PC-9 (cell line): Measurements from ENCODE around the gene DENND6A. TPM values are rescaled to one million over a fixed set of nuclear protein-coding genes. Genes with fewer than 3 reads are reported as not detected.

Experiments
- BruUV-seq: library from RNA; stranded (reverse); fragments of 400-500 nt; replicated peaks from 2 replicates; lab custom pipeline; 2021; lab: Mats Ljungman, UMichigan
- CTCF ChIA-PET: fragments of 300-600 bp; sonication (Branson Sonifier 250); formaldehyde crosslinking; loops from one replicate; lab custom pipeline; 2022; ENCODE audit warnings: antibody characterized with exemption; lab: Charles Lee
- POLR2A ChIA-PET: fragments of 300-600 bp; sonication (Branson Sonifier 250); formaldehyde crosslinking; loops from one replicate; lab custom pipeline; 2022; ENCODE audit warnings: antibody characterized with exemption; ENCODE audit not compliant: unreplicated experiment; lab: Charles Lee
- DNase-seq, 2 experiments: peaks; one replicate each; pipeline versions ENCODE4 v3.0.0 to v3.0.0-alpha.2; 2015 to 2022; ENCODE audit warnings: mixed read lengths in 1 of 2
- H2AFZ ChIP-seq: fragments of 200-600 bp; sonication (generic); 2 replicates; pipeline ENCODE4 v1.8.1; 2017; ENCODE audit warnings: antibody characterized with exemption
- H3F3A ChIP-seq: fragments of 200-600 bp; sonication (generic); 2 replicates; pipeline ENCODE4 v1.8.1; 2017; ENCODE audit warnings: antibody characterized with exemption, mild to moderate bottlenecking, low read depth; ENCODE audit not compliant: insufficient read depth
- H3K27ac ChIP-seq: fragments of 200-600 bp; sonication (generic); 2 replicates; pipeline ENCODE4 v1.6.1; 2016; ENCODE audit warnings: mixed run types
- H3K27me3 ChIP-seq: fragments of 200-600 bp; sonication (generic); 2 replicates; pipeline ENCODE4 v1.6.1; 2016; ENCODE audit warnings: low read depth, mixed run types; ENCODE audit not compliant: insufficient read depth
- H3K36me3 ChIP-seq: fragments of 200-600 bp; sonication (generic); 2 replicates; pipeline ENCODE4 v1.6.1; 2016; ENCODE audit warnings: low read depth, mixed run types
- H3K4me1 ChIP-seq: fragments of 200-600 bp; sonication (generic); replicated peaks from 2 replicates; pipeline ENCODE4 v1.6.1; 2016; ENCODE audit warnings: mixed run types; ENCODE audit not compliant: insufficient read depth
- H3K4me2 ChIP-seq: fragments of 200-600 bp; sonication (generic); 2 replicates; pipeline ENCODE4 v1.6.1; 2017; ENCODE audit warnings: mixed run types
- H3K4me3 ChIP-seq: fragments of 200-600 bp; sonication (generic); 2 replicates; pipeline ENCODE4 v1.6.1; 2016; ENCODE audit warnings: mixed run types
- H3K79me2 ChIP-seq: fragments of 200-600 bp; sonication (generic); 2 replicates; pipeline ENCODE4 v1.6.1; 2017; ENCODE audit warnings: low read depth, mixed run types
- H3K9me2 ChIP-seq: fragments of 200-600 bp; sonication (generic); 2 replicates; pipeline ENCODE4 v1.8.1; 2017; ENCODE audit warnings: mild to moderate bottlenecking; ENCODE audit not compliant: insufficient read depth
- H3K9me3 ChIP-seq: fragments of 200-600 bp; sonication (generic); 2 replicates; pipeline ENCODE4 v1.8.1; 2016; ENCODE audit warnings: low read depth; ENCODE audit not compliant: insufficient read depth
- H4K20me1 ChIP-seq: fragments of 200-600 bp; sonication (generic); 2 replicates; pipeline ENCODE4 v1.8.1; 2017; ENCODE audit not compliant: insufficient read depth
- EZH2 ChIP-seq: fragments of 200-600 bp; sonication (generic); IDR thresholded peaks from 2 replicates; pipeline ENCODE4 v1.8.0; 2017; ENCODE audit warnings: antibody characterized with exemption, low read depth
- intact Hi-C: fragments of 100-400 bp; cut with micrococcal nuclease; formaldehyde crosslinking; loops from one replicate; pipeline ENCODE4 v1.10.0; 2022; ENCODE audit not compliant: unreplicated experiment
- total RNA-seq: library from RNA; stranded (reverse); gene quantifications from 2 replicates; pipeline ENCODE4 v1.2.3, GENCODE V29; 2021
- TF ChIP-seq, protein P1 (sequence below): fragments of 200-600 bp; sonication (generic); conservative IDR thresholded peaks from 2 replicates; pipeline ENCODE4 v1.6.1; 2017; ENCODE audit warnings: mixed run types, antibody characterized with exemption, mild to moderate bottlenecking, moderate library complexity

Gene DENND6A
- total RNA-seq, 1 experiment from 2014 or later, result 28.2 TPM

DNA sequence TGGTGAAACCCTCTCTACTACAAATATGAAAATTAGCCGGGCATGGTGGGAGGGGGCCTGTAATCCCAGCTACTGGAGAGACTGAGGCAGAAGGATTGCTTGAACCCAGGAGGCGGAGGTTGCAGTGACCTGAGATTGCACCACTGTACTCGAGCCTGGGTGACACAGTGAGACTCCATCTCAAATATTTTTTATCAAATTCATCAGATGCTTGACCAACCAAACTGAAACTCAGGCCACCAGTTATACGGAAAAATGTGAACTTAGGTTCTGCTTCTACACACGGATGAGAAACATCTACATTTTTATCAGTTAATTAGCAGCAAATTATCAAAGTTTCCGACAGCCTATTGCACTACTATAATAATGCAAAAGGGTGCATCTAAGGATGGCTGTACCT is 100.6 kb downstream of the DENND6A start:
- BruUV-seq, result no TSS peak
- CTCF ChIA-PET, result no interaction called here
- peaks cover 79% of the 10 kb centered on the region for H4K20me1 ChIP-seq

DNA sequence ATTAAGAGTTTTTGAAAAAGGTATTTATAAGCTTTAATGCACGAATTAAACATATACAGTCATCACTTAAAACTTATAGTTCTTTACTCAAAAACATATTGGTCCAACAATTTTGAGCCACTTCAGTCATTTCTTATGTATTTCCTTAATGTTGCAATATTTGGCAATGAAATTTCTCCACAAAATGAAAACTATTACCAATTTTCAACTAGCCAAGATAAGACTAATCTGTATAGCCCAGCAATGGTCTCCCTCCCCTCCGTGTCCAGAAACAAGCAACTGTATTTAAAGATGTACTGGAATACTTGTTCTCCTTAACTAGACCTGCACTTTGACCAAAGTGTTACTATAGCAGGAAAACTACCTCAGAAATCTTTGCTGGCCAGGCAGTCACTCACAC is 105.0 kb downstream of the DENND6A start:
- TF ChIP-seq, protein P1, sequence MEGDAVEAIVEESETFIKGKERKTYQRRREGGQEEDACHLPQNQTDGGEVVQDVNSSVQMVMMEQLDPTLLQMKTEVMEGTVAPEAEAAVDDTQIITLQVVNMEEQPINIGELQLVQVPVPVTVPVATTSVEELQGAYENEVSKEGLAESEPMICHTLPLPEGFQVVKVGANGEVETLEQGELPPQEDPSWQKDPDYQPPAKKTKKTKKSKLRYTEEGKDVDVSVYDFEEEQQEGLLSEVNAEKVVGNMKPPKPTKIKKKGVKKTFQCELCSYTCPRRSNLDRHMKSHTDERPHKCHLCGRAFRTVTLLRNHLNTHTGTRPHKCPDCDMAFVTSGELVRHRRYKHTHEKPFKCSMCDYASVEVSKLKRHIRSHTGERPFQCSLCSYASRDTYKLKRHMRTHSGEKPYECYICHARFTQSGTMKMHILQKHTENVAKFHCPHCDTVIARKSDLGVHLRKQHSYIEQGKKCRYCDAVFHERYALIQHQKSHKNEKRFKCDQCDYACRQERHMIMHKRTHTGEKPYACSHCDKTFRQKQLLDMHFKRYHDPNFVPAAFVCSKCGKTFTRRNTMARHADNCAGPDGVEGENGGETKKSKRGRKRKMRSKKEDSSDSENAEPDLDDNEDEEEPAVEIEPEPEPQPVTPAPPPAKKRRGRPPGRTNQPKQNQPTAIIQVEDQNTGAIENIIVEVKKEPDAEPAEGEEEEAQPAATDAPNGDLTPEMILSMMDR, result no peak
- TF ChIP-seq EZH2, result no peak
- Histone ChIP-seq H2AFZ (no peak overlapping the region), H3F3A (peaks cover 46% of the 10 kb centered on the region), H3K27me3 (no peaks in the 10 kb centered on the region), H3K4me1 (peaks cover 29% of the 10 kb centered on the region), H3K27ac (no peak overlapping the region), H3K4me3 (no peak overlapping the region), H3K9me2 (no peaks in the 10 kb centered on the region), H3K79me2 (peaks cover 97% of the 10 kb centered on the region), H3K4me2 (no peak overlapping the region), H3K36me3 (peaks cover 14% of the 10 kb centered on the region; the same call in 1 of the 2 replicates), H4K20me1 (peaks cover 85% of the 10 kb centered on the region), H3K9me3 (no peaks in the 10 kb centered on the region)
- CTCF ChIA-PET, result no interaction called here
- intact Hi-C loops, result no loop called here
- POLR2A ChIA-PET, result no interaction called here
- BruUV-seq, result no TSS peak
- no peak for DNase-seq

More for the DNA sequence above, 100.6 kb downstream of the DENND6A start:
- H3K9me2 ChIP-seq, result no peaks in the 10 kb centered on the region
- intact Hi-C loops, result no loop called here
- DNase-seq, result no peak
- peaks cover 38% of the 10 kb centered on the region for H3F3A ChIP-seq
- H3K4me1 ChIP-seq, result peaks cover 39% of the 10 kb centered on the region
- H3K4me2 ChIP-seq, result peak overlapping the region; percentile 55; the same call in 1 of the 2 replicates
- H3K9me3 ChIP-seq, result no peaks in the 10 kb centered on the region
- TF ChIP-seq EZH2, result no peak
- TF ChIP-seq, protein P1, result no peak
- peaks cover 25% of the 10 kb centered on the region for H3K36me3 ChIP-seq
- peak overlapping the region; percentile 6; the same call in 1 of the 2 replicates for H3K27ac ChIP-seq
- H2AFZ ChIP-seq, result no peak overlapping the region
- POLR2A ChIA-PET, result interaction anchor here (0.7 kb wide), 2 partner anchors 264 to 534 kb away, joined by 4 to 12 read pairs; no protein-coding TSS in a partner anchor
- H3K27me3 ChIP-seq, result no peaks in the 10 kb centered on the region
- H3K4me3 ChIP-seq, result no peak overlapping the region
- peaks cover 97% of the 10 kb centered on the region for H3K79me2 ChIP-seq

DNA sequence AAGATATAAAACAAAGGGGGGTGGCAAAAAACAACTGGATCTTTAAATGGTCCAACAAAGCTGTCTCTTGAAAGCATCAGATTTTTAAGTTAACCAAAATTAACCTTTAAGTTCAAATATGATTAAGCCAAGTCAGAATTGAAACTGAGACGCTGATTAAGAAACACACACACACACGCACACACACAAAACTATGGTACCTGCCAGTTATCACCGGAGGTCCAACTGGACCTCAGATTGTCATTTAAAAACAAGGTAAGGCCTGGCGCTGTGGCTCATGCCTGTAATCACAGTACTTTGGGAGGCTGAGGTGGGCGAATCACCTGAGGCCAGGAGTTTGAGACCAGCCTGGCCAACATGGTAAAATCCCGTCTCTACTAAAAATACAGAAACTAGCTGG is 106.1 kb downstream of the DENND6A start:
- no peak overlapping the region for H3K4me3 ChIP-seq
- H3K79me2 ChIP-seq, result peaks cover 94% of the 10 kb centered on the region
- H3K4me1 ChIP-seq, result peaks cover 27% of the 10 kb centered on the region
- peaks cover 80% of the 10 kb centered on the region for H4K20me1 ChIP-seq
- no peak for DNase-seq
- ChIA-PET POLR2A (no interaction called here), CTCF (interaction anchor here (0.6 kb wide), 1 partner anchor 68 kb away, joined by 3 read pairs; no protein-coding TSS in a partner anchor)
- no peak overlapping the region for H2AFZ ChIP-seq
- BruUV-seq, result no TSS peak
- intact Hi-C loops, result no loop called here
- peak overlapping the region; percentile 41; the same call in 1 of the 2 replicates for H3K27ac ChIP-seq
- no peaks in the 10 kb centered on the region for H3K9me2 ChIP-seq
- H3K27me3 ChIP-seq, result no peaks in the 10 kb centered on the region
- H3K9me3 ChIP-seq, result no peaks in the 10 kb centered on the region
- peaks cover 17% of the 10 kb centered on the region; the same call in 1 of the 2 replicates for H3K36me3 ChIP-seq
- H3K4me2 ChIP-seq, result no peak overlapping the region
- TF ChIP-seq, protein P1, result no peak
- TF ChIP-seq EZH2, result no peak
- H3F3A ChIP-seq, result peaks cover 50% of the 10 kb centered on the region
